Fibroblast of lung (primary cell): ENCODE data around the gene PHYHD1. TPM values are rescaled to one million over a fixed set of nuclear protein-coding genes. Genes with fewer than 3 reads are reported as not detected.

Experiments
- DNase-seq, 2 donors: peaks; one replicate each; pipeline versions ENCODE4 v3.0.0 to v3.0.0-alpha.2; 2010; ENCODE audit warnings: low read depth in 2 of 2
- H2AFZ ChIP-seq: 2 replicates; pipeline ENCODE4 v1.5.1; 2012; ENCODE audit warnings: low read length, control low read depth, inconsistent platforms
- H3K27ac ChIP-seq: 2 replicates; pipeline ENCODE4 v1.5.1; 2011; ENCODE audit warnings: low read length, control low read depth; ENCODE audit not compliant: insufficient read depth
- H3K27me3 ChIP-seq: 2 replicates; pipeline ENCODE4 v1.5.1; 2011; ENCODE audit warnings: mild to moderate bottlenecking, low read length; ENCODE audit not compliant: control insufficient read depth, insufficient read depth
- H3K36me3 ChIP-seq: 2 replicates; pipeline ENCODE4 v1.5.1; 2011; ENCODE audit warnings: low read length; ENCODE audit not compliant: control insufficient read depth, insufficient read depth
- H3K4me1 ChIP-seq: 2 replicates; pipeline ENCODE4 v1.5.1; 2011; ENCODE audit warnings: low read length; ENCODE audit not compliant: control insufficient read depth, insufficient read depth; ENCODE audit errors: extremely low read depth
- H3K4me2 ChIP-seq: 2 replicates; pipeline ENCODE4 v1.5.1; 2011; ENCODE audit warnings: low read length, control low read depth; ENCODE audit not compliant: insufficient read depth; ENCODE audit errors: extremely low read depth
- H3K4me3 ChIP-seq, 4 experiments: fragments of 200-600 bp in 1 of 4; sonication (generic) in 1 of 4; replicated peaks in 1 of 4; 2 replicates each; pipeline ENCODE4 v1.5.1; 2011 to 2016; ENCODE audit warnings: low read length in 4 of 4, low read depth in 3 of 4, mild to moderate bottlenecking in 3 of 4, control low read depth in 2 of 4, inconsistent platforms in 1 of 4, mixed read lengths in 1 of 4; ENCODE audit not compliant: insufficient read depth in 1 of 4; ENCODE audit errors: control extremely low read depth in 1 of 4
- H3K79me2 ChIP-seq: 2 replicates; pipeline ENCODE4 v1.5.1; 2012; ENCODE audit warnings: mild to moderate bottlenecking, low read length, inconsistent platforms; ENCODE audit not compliant: control insufficient read depth, insufficient read depth
- H3K9ac ChIP-seq: 2 replicates; pipeline ENCODE4 v1.5.1; 2011; ENCODE audit warnings: mild to moderate bottlenecking, low read length, control low read depth; ENCODE audit not compliant: insufficient read depth
- H3K9me3 ChIP-seq: 2 replicates; pipeline ENCODE4 v1.5.1; 2012; ENCODE audit warnings: low read depth, low read length; ENCODE audit not compliant: control insufficient read depth, insufficient read depth
- H4K20me1 ChIP-seq: 2 replicates; pipeline ENCODE4 v1.5.1; 2011; ENCODE audit warnings: low read length; ENCODE audit not compliant: control insufficient read depth, insufficient read depth; ENCODE audit errors: extremely low read depth
- EZH2 ChIP-seq: IDR thresholded peaks from 2 replicates; pipeline ENCODE4 v1.5.1; 2012; ENCODE audit warnings: low read length, control low read depth, mild to moderate bottlenecking; ENCODE audit errors: missing control alignments
- polyA plus RNA-seq, 2 donors: library from polyadenylated mRNA; depleted of rRNA in 1 of 2; stranded (reverse) in 1 of 2; unstranded in 1 of 2; fragments of >200 nt; gene quantifications; 2 replicates each; pipeline ENCODE4 v1.2.1, GENCODE V29; 2011 to 2012; ENCODE audit warnings: missing spikeins in 1 of 2
- total RNA-seq: library from RNA; depleted of rRNA; stranded (reverse); fragments of >200 nt; gene quantifications from 2 replicates; pipeline ENCODE4 v1.2.1, GENCODE V29; 2014
- TF ChIP-seq, protein P1 (sequence below), 2 donors: IDR thresholded peaks in 1 of 2; conservative IDR thresholded peaks in 1 of 2; 1 replicate in 1 of 2; 2 replicates in 1 of 2; pipeline ENCODE4 v1.5.1; 2011 to 2012; ENCODE audit warnings: low read length in 2 of 2, control low read depth in 1 of 2, inconsistent platforms in 1 of 2, low read depth in 1 of 2, mild to moderate bottlenecking in 1 of 2

The PHYHD1 gene
- total and polyA plus RNA-seq, 2 donors (not counting 1 experiment from before 2014, with no cell fraction given): 17.7 to 20.0 TPM

DNA sequence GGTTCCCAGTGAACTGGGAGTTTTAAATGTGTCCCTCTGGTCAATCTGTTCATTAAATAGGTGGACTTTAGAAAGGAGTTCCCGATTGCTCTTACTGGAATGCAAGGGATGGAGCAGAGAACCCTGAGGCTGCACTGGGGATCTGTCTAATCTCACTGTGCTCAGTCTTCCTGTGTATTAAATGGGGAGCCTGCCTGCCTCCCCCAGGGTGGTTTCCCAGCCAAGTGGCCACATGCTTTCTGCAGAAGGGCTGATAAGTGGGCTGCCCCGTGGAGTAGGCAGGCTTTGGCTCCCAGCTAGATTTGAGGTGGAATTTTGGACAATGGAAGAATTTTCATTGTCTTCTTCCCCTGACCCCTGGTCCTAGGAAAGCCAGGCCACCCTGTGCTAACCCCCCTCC is 14.0 kb upstream of the PHYHD1 start:
- no peak overlapping the region for H2AFZ ChIP-seq
- peaks cover 28% of the 10 kb centered on the region for H3K36me3 ChIP-seq
- no peak overlapping the region for H3K4me2 ChIP-seq
- H4K20me1 ChIP-seq: no peaks in the 10 kb centered on the region
- H3K27ac ChIP-seq: no peak overlapping the region
- no peak overlapping the region for H3K4me3 ChIP-seq
- TF ChIP-seq EZH2: no peak
- TF ChIP-seq, protein P1, sequence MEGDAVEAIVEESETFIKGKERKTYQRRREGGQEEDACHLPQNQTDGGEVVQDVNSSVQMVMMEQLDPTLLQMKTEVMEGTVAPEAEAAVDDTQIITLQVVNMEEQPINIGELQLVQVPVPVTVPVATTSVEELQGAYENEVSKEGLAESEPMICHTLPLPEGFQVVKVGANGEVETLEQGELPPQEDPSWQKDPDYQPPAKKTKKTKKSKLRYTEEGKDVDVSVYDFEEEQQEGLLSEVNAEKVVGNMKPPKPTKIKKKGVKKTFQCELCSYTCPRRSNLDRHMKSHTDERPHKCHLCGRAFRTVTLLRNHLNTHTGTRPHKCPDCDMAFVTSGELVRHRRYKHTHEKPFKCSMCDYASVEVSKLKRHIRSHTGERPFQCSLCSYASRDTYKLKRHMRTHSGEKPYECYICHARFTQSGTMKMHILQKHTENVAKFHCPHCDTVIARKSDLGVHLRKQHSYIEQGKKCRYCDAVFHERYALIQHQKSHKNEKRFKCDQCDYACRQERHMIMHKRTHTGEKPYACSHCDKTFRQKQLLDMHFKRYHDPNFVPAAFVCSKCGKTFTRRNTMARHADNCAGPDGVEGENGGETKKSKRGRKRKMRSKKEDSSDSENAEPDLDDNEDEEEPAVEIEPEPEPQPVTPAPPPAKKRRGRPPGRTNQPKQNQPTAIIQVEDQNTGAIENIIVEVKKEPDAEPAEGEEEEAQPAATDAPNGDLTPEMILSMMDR (conservative IDR thresholded peaks at IDR 0.05 in 1 of 2, IDR thresholded peaks at IDR 0.05 in 1 of 2; ENCODE audit: low read depth in 1 of 2, low read length in 2 of 2): no peak
- H3K9ac ChIP-seq: no peak overlapping the region
- no peaks in the 10 kb centered on the region for H3K9me3 ChIP-seq
- no peak for DNase-seq
- H3K79me2 ChIP-seq: peaks cover 29% of the 10 kb centered on the region
- peaks cover 12% of the 10 kb centered on the region for H3K4me1 ChIP-seq
- H3K27me3 ChIP-seq: no peaks in the 10 kb centered on the region

DNA sequence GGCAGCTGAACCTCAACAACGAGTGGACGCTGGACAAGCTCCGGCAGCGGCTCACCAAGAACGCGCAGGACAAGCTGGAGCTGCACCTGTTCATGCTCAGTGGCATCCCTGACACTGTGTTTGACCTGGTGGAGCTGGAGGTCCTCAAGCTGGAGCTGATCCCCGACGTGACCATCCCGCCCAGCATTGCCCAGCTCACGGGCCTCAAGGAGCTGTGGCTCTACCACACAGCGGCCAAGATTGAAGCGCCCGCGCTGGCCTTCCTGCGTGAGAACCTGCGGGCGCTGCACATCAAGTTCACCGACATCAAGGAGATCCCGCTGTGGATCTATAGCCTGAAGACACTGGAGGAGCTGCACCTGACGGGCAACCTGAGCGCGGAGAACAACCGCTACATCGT is 12.4 kb upstream of the PHYHD1 start:
- Histone ChIP-seq H3K36me3 (peaks cover 26% of the 10 kb centered on the region), H2AFZ (no peak overlapping the region), H4K20me1 (no peaks in the 10 kb centered on the region), H3K27me3 (no peaks in the 10 kb centered on the region), H3K9ac (no peak overlapping the region), H3K4me3 (no peak overlapping the region), H3K27ac (no peak overlapping the region), H3K4me2 (no peak overlapping the region), H3K9me3 (no peaks in the 10 kb centered on the region), H3K79me2 (peaks cover 39% of the 10 kb centered on the region), H3K4me1 (peaks cover 25% of the 10 kb centered on the region)
- no peak for DNase-seq
- no peak for TF ChIP-seq EZH2
- TF ChIP-seq, protein P1 (conservative IDR thresholded peaks at IDR 0.05 in 1 of 2, IDR thresholded peaks at IDR 0.05 in 1 of 2; ENCODE audit: low read depth in 1 of 2, low read length in 2 of 2): no peak

DNA sequence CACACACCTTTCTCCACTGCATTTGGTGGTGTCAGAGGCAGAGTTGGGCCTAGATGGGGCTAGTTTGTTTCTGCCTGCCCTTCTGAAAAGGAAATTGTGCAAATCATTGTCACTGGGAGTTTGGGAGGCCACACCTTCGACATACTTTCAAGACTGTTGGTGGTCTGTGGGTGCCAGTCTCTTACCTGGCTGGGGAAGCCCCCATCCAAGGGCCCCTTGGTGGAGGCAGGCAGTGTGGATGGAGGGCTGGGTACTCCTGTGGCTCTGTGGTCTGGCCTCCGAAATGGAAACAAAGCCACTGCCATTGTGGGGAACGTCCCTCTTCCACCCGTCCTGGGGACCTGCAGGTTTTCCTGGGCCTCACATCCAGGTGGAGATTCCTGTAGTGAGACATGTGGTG is 10.9 kb upstream of the PHYHD1 start:
- DNase-seq: no peak
- no peak overlapping the region for H3K27ac ChIP-seq

More for the DNA sequence above, 10.9 kb upstream of the PHYHD1 start:
- Histone ChIP-seq H3K4me1 (peaks cover 29% of the 10 kb centered on the region), H3K9ac (no peak overlapping the region), H3K4me2 (no peak overlapping the region), H3K27me3 (no peaks in the 10 kb centered on the region), H3K4me3 (no peak overlapping the region), H4K20me1 (no peaks in the 10 kb centered on the region), H3K9me3 (no peaks in the 10 kb centered on the region), H3K79me2 (peaks cover 53% of the 10 kb centered on the region), H2AFZ (no peak overlapping the region), H3K36me3 (peaks cover 30% of the 10 kb centered on the region)
- TF ChIP-seq, protein P1 (conservative IDR thresholded peaks at IDR 0.05 in 1 of 2, IDR thresholded peaks at IDR 0.05 in 1 of 2; ENCODE audit: low read depth in 1 of 2, low read length in 2 of 2): no peak
- no peak for TF ChIP-seq EZH2
